ENCODE results near the gene ASCC1. TPM values are rescaled to one million over a fixed set of nuclear protein-coding genes. Genes with fewer than 3 reads are reported as not detected.

The ASCC1 gene
- polyA plus RNA-seq, 1 experiment = 18.5 TPM

DNA sequence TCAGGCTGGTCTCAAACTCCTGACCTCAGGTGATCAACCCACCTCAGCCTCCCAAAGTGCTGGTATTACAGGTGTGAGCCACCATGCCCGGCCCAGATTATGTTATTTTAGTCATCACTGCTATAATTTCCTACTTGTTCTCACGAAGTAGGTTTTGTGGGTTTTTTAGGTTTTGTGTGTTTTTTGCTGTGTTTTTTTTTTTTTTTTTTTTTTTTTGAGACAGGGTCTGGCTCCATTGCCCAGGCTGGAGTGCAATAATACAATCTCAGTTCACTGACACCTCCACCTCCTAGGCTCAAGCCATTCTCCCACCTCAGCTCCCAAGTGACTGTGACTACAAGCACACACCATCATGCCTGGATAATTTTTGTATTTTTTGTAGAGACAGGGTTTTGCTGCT lies 21.1 kb downstream of the ASCC1 start:
- ChIA-PET CTCF (no interaction called here), POLR2A (no interaction called here)
- H3K4me3 ChIP-seq (ENCODE audit: low read depth, low read length) = no peak overlapping the region
- no peak for DNase-seq (ENCODE audit: low read depth)
- no peaks in the 10 kb centered on the region for H3K27me3 ChIP-seq (ENCODE audit: control insufficient read depth, insufficient read depth, low read length)
- H3K36me3 ChIP-seq (ENCODE audit: control insufficient read depth, insufficient read depth, low read length) = no peaks in the 10 kb centered on the region
- TF ChIP-seq, protein P1, sequence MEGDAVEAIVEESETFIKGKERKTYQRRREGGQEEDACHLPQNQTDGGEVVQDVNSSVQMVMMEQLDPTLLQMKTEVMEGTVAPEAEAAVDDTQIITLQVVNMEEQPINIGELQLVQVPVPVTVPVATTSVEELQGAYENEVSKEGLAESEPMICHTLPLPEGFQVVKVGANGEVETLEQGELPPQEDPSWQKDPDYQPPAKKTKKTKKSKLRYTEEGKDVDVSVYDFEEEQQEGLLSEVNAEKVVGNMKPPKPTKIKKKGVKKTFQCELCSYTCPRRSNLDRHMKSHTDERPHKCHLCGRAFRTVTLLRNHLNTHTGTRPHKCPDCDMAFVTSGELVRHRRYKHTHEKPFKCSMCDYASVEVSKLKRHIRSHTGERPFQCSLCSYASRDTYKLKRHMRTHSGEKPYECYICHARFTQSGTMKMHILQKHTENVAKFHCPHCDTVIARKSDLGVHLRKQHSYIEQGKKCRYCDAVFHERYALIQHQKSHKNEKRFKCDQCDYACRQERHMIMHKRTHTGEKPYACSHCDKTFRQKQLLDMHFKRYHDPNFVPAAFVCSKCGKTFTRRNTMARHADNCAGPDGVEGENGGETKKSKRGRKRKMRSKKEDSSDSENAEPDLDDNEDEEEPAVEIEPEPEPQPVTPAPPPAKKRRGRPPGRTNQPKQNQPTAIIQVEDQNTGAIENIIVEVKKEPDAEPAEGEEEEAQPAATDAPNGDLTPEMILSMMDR (IDR thresholded peaks at IDR 0.05; ENCODE audit: insufficient read depth, low read depth, low read length) = no peak

DNA sequence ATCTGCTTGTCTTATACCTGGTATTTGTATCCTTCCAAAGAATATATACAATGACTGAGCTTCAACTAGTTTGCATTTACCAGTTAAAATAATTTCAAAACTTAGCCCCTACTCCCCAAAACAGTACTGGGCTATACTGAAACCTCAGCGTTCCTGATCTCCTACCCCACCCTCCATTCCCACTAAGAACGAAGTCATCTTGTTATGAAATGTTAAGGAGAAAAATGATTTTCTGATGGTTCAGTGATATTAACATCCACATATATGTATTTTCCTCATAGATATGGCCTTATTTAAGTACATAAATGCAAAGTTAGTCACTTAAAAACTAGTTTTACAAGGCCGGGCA lies 29.1 kb downstream of the ASCC1 start:
- TF ChIP-seq, protein P1 (IDR thresholded peaks at IDR 0.05; ENCODE audit: insufficient read depth, low read depth, low read length) = no peak
- DNase-seq (ENCODE audit: low read depth) = no peak
- ChIA-PET CTCF (no interaction called here), POLR2A (no interaction called here)
- Histone ChIP-seq H3K4me3 (ENCODE audit: low read depth, low read length) (no peak overlapping the region), H3K36me3 (ENCODE audit: control insufficient read depth, insufficient read depth, low read length) (no peaks in the 10 kb centered on the region), H3K27me3 (ENCODE audit: control insufficient read depth, insufficient read depth, low read length) (no peaks in the 10 kb centered on the region)

DNA sequence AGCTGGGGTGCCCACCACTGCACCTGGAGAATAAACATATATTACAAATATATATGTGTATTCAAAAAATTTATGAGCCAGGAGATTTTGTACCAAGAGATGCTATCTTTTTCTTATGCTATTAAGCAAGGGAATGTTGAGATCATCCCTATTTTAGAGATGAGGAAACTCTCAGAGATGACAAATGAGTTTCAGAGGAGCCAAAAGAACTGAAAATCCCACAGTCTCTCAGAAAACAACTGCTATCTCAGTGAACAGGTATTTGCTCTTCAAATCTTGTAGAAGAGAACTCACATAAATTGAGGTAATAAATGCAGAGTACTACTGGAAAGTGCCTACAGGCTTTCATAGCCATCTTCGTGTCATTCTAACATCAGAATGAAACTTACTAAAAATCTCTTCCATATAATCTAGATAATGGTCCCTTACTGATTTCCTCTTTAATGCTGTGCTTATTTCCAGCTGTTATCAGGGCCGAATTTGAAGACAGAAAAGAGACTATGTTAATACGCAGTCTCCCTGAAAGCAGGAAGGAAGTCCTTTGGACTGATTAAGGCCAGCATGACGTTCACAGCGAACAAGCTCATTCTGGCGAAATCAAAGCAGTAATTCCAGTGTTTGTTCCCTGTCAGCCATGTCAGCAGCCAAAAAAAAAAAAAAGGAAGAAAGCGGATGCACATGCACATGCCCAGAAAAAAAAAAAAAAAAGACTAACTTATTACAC lies 29.7 kb downstream of the ASCC1 start:
- TF ChIP-seq, protein P1 (IDR thresholded peaks at IDR 0.05; ENCODE audit: insufficient read depth, low read depth, low read length) = no peak
- Histone ChIP-seq H3K4me3 (ENCODE audit: low read depth, low read length) (no peak overlapping the region), H3K36me3 (ENCODE audit: control insufficient read depth, insufficient read depth, low read length) (no peaks in the 10 kb centered on the region), H3K27me3 (ENCODE audit: control insufficient read depth, insufficient read depth, low read length) (no peaks in the 10 kb centered on the region)
- ChIA-PET CTCF (no interaction called here), POLR2A (no interaction called here)
- no peak for DNase-seq (ENCODE audit: low read depth)

DNA sequence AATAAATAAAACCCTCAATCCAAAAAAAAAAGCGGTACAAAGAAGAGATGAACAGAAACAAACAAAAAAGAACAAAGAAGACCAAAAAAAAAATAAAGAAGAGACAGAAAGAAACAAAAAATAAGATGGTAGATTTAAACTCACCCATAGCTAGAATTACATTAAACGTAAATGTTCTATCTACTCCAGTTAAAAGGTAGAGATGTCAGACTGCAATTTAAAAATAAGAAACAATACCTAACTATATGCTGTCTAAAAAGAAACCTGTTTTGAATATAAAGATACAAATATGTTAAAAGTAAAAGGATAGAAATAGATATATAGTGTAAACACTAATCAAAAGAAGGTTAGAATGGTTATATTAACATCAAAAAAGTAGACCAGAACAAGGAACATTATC lies 31.9 kb downstream of the ASCC1 start:
- ChIA-PET POLR2A (no interaction called here), CTCF (interaction anchor here (0.6 to 1.4 kb wide), 2 partner anchors 9 to 93 kb away, joined by 3 to 5 read pairs; no protein-coding TSS in a partner anchor)
- Histone ChIP-seq H3K27me3 (ENCODE audit: control insufficient read depth, insufficient read depth, low read length) (no peaks in the 10 kb centered on the region), H3K36me3 (ENCODE audit: control insufficient read depth, insufficient read depth, low read length) (no peaks in the 10 kb centered on the region), H3K4me3 (ENCODE audit: low read depth, low read length) (no peak overlapping the region)
- DNase-seq (ENCODE audit: low read depth) = no peak
- TF ChIP-seq, protein P1 (IDR thresholded peaks at IDR 0.05; ENCODE audit: insufficient read depth, low read depth, low read length) = no peak

DNA sequence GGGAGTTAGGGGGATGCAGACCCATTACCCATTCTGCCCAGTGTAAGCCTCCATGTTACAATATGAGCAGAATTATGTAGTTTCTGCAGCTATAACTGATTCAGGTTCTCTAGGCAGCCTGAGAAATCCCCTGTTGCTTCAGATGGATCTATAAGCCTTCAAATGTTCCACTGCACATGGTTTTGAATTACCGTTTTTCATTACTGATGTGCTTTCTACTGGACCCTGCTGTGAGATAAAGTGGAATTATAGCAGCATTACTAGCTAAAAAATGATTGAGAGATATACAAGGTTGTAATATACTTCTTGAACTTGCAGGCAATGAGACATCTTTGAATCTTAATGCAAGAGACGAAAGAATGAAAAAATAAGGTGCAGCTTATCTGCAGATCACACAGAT lies 38.6 kb downstream of the ASCC1 start:
- POLR2A ChIA-PET = no interaction called here
- CTCF ChIA-PET = interaction anchor here (0.6 to 1.0 kb wide), 3 partner anchors 15 to 151 kb away, joined by 3 to 4 read pairs (median 3); no protein-coding TSS in a partner anchor
- H3K4me3 ChIP-seq (ENCODE audit: low read depth, low read length) = no peak overlapping the region
- H3K36me3 ChIP-seq (ENCODE audit: control insufficient read depth, insufficient read depth, low read length) = no peaks in the 10 kb centered on the region
- H3K27me3 ChIP-seq (ENCODE audit: control insufficient read depth, insufficient read depth, low read length) = no peaks in the 10 kb centered on the region
- no peak for DNase-seq (ENCODE audit: low read depth)
- TF ChIP-seq, protein P1 (IDR thresholded peaks at IDR 0.05; ENCODE audit: insufficient read depth, low read depth, low read length) = no peak

Measured in BJ (cell line).